A549 (cell line): ENCODE data around the gene FGF8. TPM values are rescaled to one million over a fixed set of nuclear protein-coding genes. Genes with fewer than 3 reads are reported as not detected.

Source experiments
- ATAC-seq, 2 experiments: fragments of 200-7000 bp in 1 of 2; fragments of >200 bp in 1 of 2; cut with Nextera tagmentation in 1 of 2; cut with Tn5 transposase in 1 of 2; 3 replicates each; pipeline versions ENCODE4 v1.8.0 to v1.9.1; 2018 to 2020; ENCODE audit warnings: mild to moderate bottlenecking in 1 of 2, moderate library complexity in 1 of 2
- CTCF ChIA-PET: fragments of 300-600 bp; sonication (Branson Sonifier 250); formaldehyde crosslinking; extraction: SDS; loops from one replicate; lab custom pipeline; 2021; ENCODE audit warnings: antibody characterized with exemption, inconsistent platforms; lab: Yijun Ruan, JAX
- POLR2A ChIA-PET: fragments of 350-600 bp; formaldehyde crosslinking; extraction: SDS; loops from one replicate; lab custom pipeline; 2021; ENCODE audit warnings: antibody characterized with exemption, inconsistent platforms; lab: Yijun Ruan, JAX
- DNase-seq, 2 experiments: peaks; one replicate each; pipeline versions ENCODE4 v3.0.0 to v3.0.0-alpha.2; 2011 to 2016; ENCODE audit warnings: low read depth in 1 of 2, low spot score in 1 of 2
- FAIRE-seq: peaks from 2 replicates; lab custom pipeline; 2011; peaks lifted over from hg19 to GRCh38; lab: Jason Lieb, UNC
- H3K27ac ChIP-seq, 2 experiments: fragments of >200 bp; sonication (Bioruptor Twin); formaldehyde crosslinking; 3 replicates each; pipeline ENCODE4 v1.5.1; 2016 to 2017
- H3K4me1 ChIP-seq: fragments of >200 bp; sonication (Bioruptor Twin); formaldehyde crosslinking; 3 replicates; pipeline ENCODE4 v1.6.1; 2016
- H3K4me2 ChIP-seq: fragments of >200 bp; sonication (Bioruptor Twin); formaldehyde crosslinking; 3 replicates; pipeline ENCODE4 v1.6.1; 2016
- H3K4me3 ChIP-seq: fragments of >200 bp; sonication (Bioruptor Twin); formaldehyde crosslinking; 3 replicates; pipeline ENCODE4 v1.5.1; 2016
- H3K9me3 ChIP-seq: fragments of >200 bp; sonication (Bioruptor Twin); formaldehyde crosslinking; 3 replicates; pipeline ENCODE4 v1.6.1; 2016
- BHLHE40 ChIP-seq: IDR thresholded peaks from 2 replicates; pipeline ENCODE4 v1.6.1; 2012; ENCODE audit warnings: low read depth, low read length, inconsistent platforms
- CBX2 ChIP-seq: fragments of 200-600 bp; sonication (generic); IDR thresholded peaks from 2 replicates; pipeline ENCODE4 v1.6.1; 2016; ENCODE audit warnings: low read depth, mild to moderate bottlenecking, borderline replicate concordance
- CBX8 ChIP-seq: fragments of 200-600 bp; sonication (generic); IDR thresholded peaks from 2 replicates; pipeline ENCODE4 v1.6.1; 2016
- CTCF ChIP-seq: fragments of >200 bp; sonication (Bioruptor Twin); formaldehyde crosslinking; IDR thresholded peaks from 3 replicates; pipeline ENCODE4 v1.5.1; 2016
- EHF ChIP-seq: fragments of 250-450 bp; sonication (Bioruptor Pico); IDR thresholded peaks from 2 replicates; pipeline ENCODE4 v1.5.0; 2020; ENCODE audit warnings: mild to moderate bottlenecking
- EP300 ChIP-seq, 2 experiments: fragments of >200 bp; sonication (Bioruptor Twin); formaldehyde crosslinking; IDR thresholded peaks; 2 replicates in 1 of 2; 3 replicates in 1 of 2; pipeline ENCODE4 v1.6.1; 2016 to 2017
- FOXS1 ChIP-seq: fragments of 250-450 bp; sonication (Bioruptor Pico); IDR thresholded peaks from 2 replicates; pipeline ENCODE4 v1.5.0; 2020; ENCODE audit warnings: mild to moderate bottlenecking, moderate library complexity
- GATA3 ChIP-seq: IDR thresholded peaks from 2 replicates; pipeline ENCODE4 v1.6.1; 2012; ENCODE audit warnings: borderline replicate concordance
- HOXB5 ChIP-seq: fragments of 250-450 bp; sonication (Bioruptor Pico); IDR thresholded peaks from 2 replicates; pipeline ENCODE4 v1.5.0; 2020; ENCODE audit warnings: mild to moderate bottlenecking, moderate library complexity
- KDM5A ChIP-seq: fragments of 200-600 bp; sonication (generic); IDR thresholded peaks from 2 replicates; pipeline ENCODE4 v1.6.1; 2016; ENCODE audit warnings: antibody characterized with exemption, mild to moderate bottlenecking
- MAZ ChIP-seq: fragments of 150-350 bp; IDR thresholded peaks from 2 replicates; pipeline ENCODE4 v1.6.1; 2014; ENCODE audit warnings: antibody characterized with exemption, low read depth, low read length, borderline replicate concordance
- NFE2L2 ChIP-seq: fragments of 150-350 bp; conservative IDR thresholded peaks from 2 replicates; pipeline ENCODE4 v1.6.1; 2014; ENCODE audit warnings: low read length
- NPAS2 ChIP-seq: fragments of 250-450 bp; sonication (Bioruptor Pico); IDR thresholded peaks from 2 replicates; pipeline ENCODE4 v1.8.0; 2022; ENCODE audit warnings: mild to moderate bottlenecking, moderate library complexity, borderline replicate concordance
- PHF8 ChIP-seq: fragments of 200-600 bp; sonication (generic); IDR thresholded peaks from 2 replicates; pipeline ENCODE4 v1.6.1; 2016; ENCODE audit warnings: low read depth, mild to moderate bottlenecking, antibody characterized with exemption, moderate library complexity, borderline replicate concordance
- POLR2AphosphoS2 ChIP-seq: conservative IDR thresholded peaks from 2 replicates; pipeline ENCODE4 v1.6.1; 2012; ENCODE audit warnings: low read length, improper control_type of control experiment, inconsistent platforms
- RCOR1 ChIP-seq: fragments of 150-350 bp; IDR thresholded peaks from 2 replicates; pipeline ENCODE4 v1.6.1; 2014; ENCODE audit warnings: antibody characterized with exemption, low read length, low read depth
- SMC3 ChIP-seq: fragments of >200 bp; sonication (Bioruptor Twin); formaldehyde crosslinking; IDR thresholded peaks from 3 replicates; pipeline ENCODE4 v1.6.1; 2018; ENCODE audit warnings: inconsistent platforms
- ZFP36 ChIP-seq: fragments of 450-650 bp; IDR thresholded peaks from 2 replicates; pipeline ENCODE4 v1.6.1; 2014; ENCODE audit warnings: borderline replicate concordance; ENCODE audit not compliant: partially characterized antibody
- ZSCAN20 ChIP-seq: fragments of 250-450 bp; sonication (Bioruptor Pico); IDR thresholded peaks from 2 replicates; pipeline ENCODE4 v1.8.0; 2022; ENCODE audit warnings: mild to moderate bottlenecking, moderate library complexity
- WGBS: methylation state at CpG from one replicate; pipeline ENCODE4 v1.1.6; 2017; ENCODE audit errors: missing lambda C conversion rate; 5-methylcytosine and 5-hydroxymethylcytosine counted together
- polyA plus RNA-seq, 4 experiments: library from polyadenylated mRNA; depleted of rRNA in 3 of 4; stranded (reverse); fragments of >200 nt; fragmentation: RNase III in 1 of 4; extraction: RNeasy Plus Mini Kit Qiagen cat#74134 plus additional on column Dnase treatment in 1 of 4; gene quantifications; 2 replicates in 3 of 4; 3 replicates in 1 of 4; pipeline ENCODE4 v1.2.3, GENCODE V29; 2011 to 2017

FGF8 gene
- polyA plus RNA-seq, 2 of the 4 experiments (the other 2 are of a cell fraction), result 0.12 TPM; not detected in 1

- Histone ChIP-seq H3K4me1 (peaks cover 3% of the 10 kb centered on the region; the same call in 1 of the 3 replicates), H3K4me2 (no peak overlapping the region), H3K27ac (no peak overlapping the region), H3K4me3 (no peak overlapping the region), H3K9me3 (no peaks in the 10 kb centered on the region)
- WGBS, result 60% methylated on average over 13 of the region's 13 CpGs
- POLR2A ChIA-PET, result no interaction called here
- FAIRE-seq (no peak), ATAC-seq (no peak), DNase-seq (no peak)
- CTCF ChIA-PET, result interaction anchor here (0.8 to 9.1 kb wide), 7 partner anchors 6 to 560 kb away, joined by 3 to 102 read pairs (median 3); no protein-coding TSS in a partner anchor
- TF ChIP-seq CBX8 (no peak), GATA3 (no peak), HOXB5 (no peak), ZFP36 (no peak), NPAS2 (no peak), PHF8 (no peak), RCOR1 (no peak), NFE2L2 (no peak), CBX2 (no peak), ZSCAN20 (CRISPR knock-in tag) (no peak), EHF (CRISPR knock-in tag) (no peak), POLR2AphosphoS2 (no peak), FOXS1 (CRISPR knock-in tag) (no peak), CTCF (no peak)
Observed at GRCh38 chr10:101773923-101774588, 1.9 kb downstream of the FGF8 start.

GRCh38 chr10:101772895-101773761, 2.8 kb downstream of the FGF8 start:
- no peaks in the 10 kb centered on the region for H3K9me3 ChIP-seq
- ATAC-seq (no peak), DNase-seq (no peak), FAIRE-seq (no peak)
- POLR2A ChIA-PET, result no interaction called here
- 73% methylated on average over 20 of the region's 21 CpGs for WGBS
- CTCF ChIA-PET, result interaction anchor here (0.8 to 9.1 kb wide), 8 partner anchors 7 to 559 kb away, joined by 3 to 102 read pairs (median 3); no protein-coding TSS in a partner anchor
- H3K4me2 ChIP-seq, result no peak overlapping the region
- H3K4me1 ChIP-seq, result peaks cover 3% of the 10 kb centered on the region; the same call in 1 of the 3 replicates
- no peak for TF ChIP-seq EP300 (IDR thresholded peaks at IDR 0.05)
- no peak for TF ChIP-seq ZFP36
- TF ChIP-seq MAZ, result no peak
- TF ChIP-seq RCOR1, result no peak
- TF ChIP-seq BHLHE40, result no peak
- no peak for TF ChIP-seq PHF8
- TF ChIP-seq KDM5A, result no peak
- H3K27ac ChIP-seq, result no peak overlapping the region
- H3K4me3 ChIP-seq, result no peak overlapping the region

- WGBS, result 82% methylated on average over 5 of the region's 6 CpGs
- no peak overlapping the region for H3K27ac ChIP-seq
- H3K4me3 ChIP-seq, result no peak overlapping the region
- peaks cover 3% of the 10 kb centered on the region; the same call in 1 of the 3 replicates for H3K4me1 ChIP-seq
- no peak for TF ChIP-seq SMC3
- CTCF ChIA-PET, result interaction anchor here (0.8 to 9.1 kb wide), 4 partner anchors 8 to 238 kb away, joined by 3 to 102 read pairs (median 4); no protein-coding TSS in a partner anchor
- no peak for DNase-seq
- H3K9me3 ChIP-seq, result no peaks in the 10 kb centered on the region
- POLR2A ChIA-PET, result no interaction called here
- FAIRE-seq, result no peak
- H3K4me2 ChIP-seq, result no peak overlapping the region
- ATAC-seq, result no peak
Observed at GRCh38 chr10:101772017-101772894, 3.7 kb downstream of the FGF8 start.
